Panc1 (cell line): Measurements from ENCODE around the gene KMO. TPM values are rescaled to one million over a fixed set of nuclear protein-coding genes. Genes with fewer than 3 reads are reported as not detected.

Experiments used
- ATAC-seq: fragments of 200-7000 bp; cut with Tn5 transposase; 2 replicates; pipeline ENCODE4 v1.9.1; 2020; ENCODE audit warnings: mild to moderate bottlenecking, moderate library complexity
- BruUV-seq: library from RNA; stranded (reverse); fragments of 400-500 nt; replicated peaks from 2 replicates; lab custom pipeline; 2021; lab: Mats Ljungman, UMichigan
- CTCF ChIA-PET: fragments of 300-600 bp; sonication (Branson Sonifier 250); formaldehyde crosslinking; loops from one replicate; lab custom pipeline; 2022; ENCODE audit warnings: antibody characterized with exemption; lab: Charles Lee
- POLR2A ChIA-PET: fragments of 300-600 bp; sonication (Branson Sonifier 250); formaldehyde crosslinking; loops from one replicate; lab custom pipeline; 2022; ENCODE audit warnings: antibody characterized with exemption; lab: Charles Lee
- DNase-seq: peaks from one replicate; pipeline ENCODE4 v3.0.0-alpha.2; 2010; ENCODE audit warnings: low read depth, low spot score
- H3K27ac ChIP-seq: 2 replicates; pipeline ENCODE4 v1.5.1; 2011; ENCODE audit warnings: mild to moderate bottlenecking, low read length, inconsistent platforms
- H3K27me3 ChIP-seq: fragments of 200-500 bp; sonication (Bioruptor generic); 2 replicates; pipeline ENCODE4 v1.6.0; 2014; ENCODE audit warnings: low read length, inconsistent platforms; ENCODE audit not compliant: control insufficient read depth, insufficient read depth
- H3K36me3 ChIP-seq: fragments of 200-500 bp; sonication (Bioruptor generic); 2 replicates; pipeline ENCODE4 v1.5.1; 2014; ENCODE audit warnings: inconsistent platforms, mild to moderate bottlenecking, low read length, moderate library complexity; ENCODE audit not compliant: control insufficient read depth, insufficient read depth
- H3K4me1 ChIP-seq: 2 replicates; pipeline ENCODE4 v1.5.1; 2011; ENCODE audit warnings: inconsistent platforms, mild to moderate bottlenecking, low read length, moderate library complexity; ENCODE audit not compliant: control insufficient read depth, insufficient read depth
- H3K4me3 ChIP-seq, 2 experiments: 2 replicates each; pipeline ENCODE4 v1.5.1; 2011 to 2012; ENCODE audit warnings: low read depth in 2 of 2, low read length in 2 of 2, mild to moderate bottlenecking in 2 of 2, inconsistent platforms in 1 of 2, moderate library complexity in 1 of 2
- H3K9me3 ChIP-seq: fragments of 200-500 bp; sonication (Bioruptor generic); 2 replicates; pipeline ENCODE4 v1.5.1; 2014; ENCODE audit warnings: low read depth, mild to moderate bottlenecking, inconsistent platforms, low read length, moderate library complexity; ENCODE audit not compliant: control insufficient read depth, insufficient read depth
- CTCF ChIP-seq: fragments of 450-650 bp; IDR thresholded peaks from 2 replicates; pipeline ENCODE4 v1.5.1; 2017; ENCODE audit warnings: mild to moderate bottlenecking
- POLR2AphosphoS5 ChIP-seq: IDR thresholded peaks from 2 replicates; pipeline ENCODE4 v1.6.1; 2012; ENCODE audit warnings: mild to moderate bottlenecking, low read depth, low read length, moderate library complexity
- REST ChIP-seq, 2 experiments: IDR thresholded peaks; 2 replicates each; pipeline ENCODE4 v1.6.1; 2011 to 2012; ENCODE audit warnings: low read depth in 2 of 2, control low read depth in 1 of 2, low read length in 1 of 2, mild to moderate bottlenecking in 1 of 2, moderate library complexity in 1 of 2; ENCODE audit not compliant: insufficient read depth in 1 of 2
- SIN3A ChIP-seq: IDR thresholded peaks from 2 replicates; pipeline ENCODE4 v1.6.1; 2012; ENCODE audit warnings: low read depth, mild to moderate bottlenecking, low read length, moderate library complexity, borderline replicate concordance; ENCODE audit not compliant: insufficient read depth
- TCF7L2 ChIP-seq: IDR thresholded peaks from 2 replicates; pipeline ENCODE4 v1.6.1; 2011; ENCODE audit warnings: mild to moderate bottlenecking, low read depth, low read length, inconsistent platforms
- in situ Hi-C: cut with HindIII; loops from 2 replicates; pipeline ENCODE4 v1.10.0; 2016; ENCODE audit warnings: low sequenced_read_pairs, low pct_unique_long_range_greater_than_20kb
- intact Hi-C: fragments of 100-400 bp; cut with micrococcal nuclease; formaldehyde crosslinking; loops from one replicate; pipeline ENCODE4 v1.10.0; 2022; ENCODE audit not compliant: unreplicated experiment
- total RNA-seq: library from RNA; stranded (reverse); gene quantifications from one replicate; pipeline ENCODE4 v1.2.1, GENCODE V29; 2021; ENCODE audit not compliant: unreplicated experiment

KMO gene
- total RNA-seq, 1 experiment from 2014 or later, result 1.8 TPM

- no TSS peak for BruUV-seq
- ATAC-seq (no peak), DNase-seq (no peak)
- H3K27me3 ChIP-seq, result no peaks in the 10 kb centered on the region
- no peak for TF ChIP-seq REST (IDR thresholded peaks at IDR 0.05; ENCODE audit: insufficient read depth in 1 of 2, low read depth in 2 of 2, low read length in 1 of 2)
- no peak for TF ChIP-seq SIN3A
- no peak for TF ChIP-seq CTCF
- no peak for TF ChIP-seq TCF7L2
- TF ChIP-seq POLR2AphosphoS5, result no peak
- H3K27ac ChIP-seq, result no peak overlapping the region
- H3K4me1 ChIP-seq, result no peaks in the 10 kb centered on the region
- no peak overlapping the region for H3K4me3 ChIP-seq
- POLR2A ChIA-PET, result no interaction called here
- H3K36me3 ChIP-seq, result no peaks in the 10 kb centered on the region
- CTCF ChIA-PET, result no interaction called here
- in situ Hi-C loops, result no loop called here
- H3K9me3 ChIP-seq, result no peaks in the 10 kb centered on the region
- intact Hi-C loops, result loop anchor here (5.0 kb wide), 1 partner anchor 601 kb away; no protein-coding TSS in a partner anchor
These were observed 43.4 kb upstream of the KMO start for GRCh38 chr1:241488739-241489138.

GRCh38 chr1:241495741-241496140, 36.4 kb upstream of the KMO start:
- CTCF ChIA-PET, result no interaction called here
- H3K4me3 ChIP-seq, result no peak overlapping the region
- H3K9me3 ChIP-seq, result no peaks in the 10 kb centered on the region
- POLR2A ChIA-PET, result no interaction called here
- TF ChIP-seq REST (IDR thresholded peaks at IDR 0.05; ENCODE audit: insufficient read depth in 1 of 2, low read depth in 2 of 2, low read length in 1 of 2) (no peak), SIN3A (no peak), POLR2AphosphoS5 (no peak), TCF7L2 (no peak), CTCF (no peak)
- DNase-seq (no peak), ATAC-seq (no peak)
- H3K27me3 ChIP-seq, result no peaks in the 10 kb centered on the region
- H3K4me1 ChIP-seq, result no peaks in the 10 kb centered on the region
- intact Hi-C loops (no loop called here), in situ Hi-C loops (no loop called here)
- no TSS peak for BruUV-seq
- H3K27ac ChIP-seq, result no peak overlapping the region
- H3K36me3 ChIP-seq, result peaks cover 12% of the 10 kb centered on the region
